K562 (cell line): ENCODE results near the gene EXT2. TPM values are rescaled to one million over a fixed set of nuclear protein-coding genes. Genes with fewer than 3 reads are reported as not detected.

Experiments used
- BMI1 ChIP-seq: fragments of 150-350 bp; IDR thresholded peaks from 2 replicates; pipeline ENCODE4 v1.6.1; 2014; ENCODE audit warnings: low read length
- CBFA2T2 ChIP-seq: fragments of 450-650 bp; conservative IDR thresholded peaks from 2 replicates; pipeline ENCODE4 v1.6.1; 2017; ENCODE audit warnings: mild to moderate bottlenecking
- FOSL1 ChIP-seq: fragments of 200-800 bp; sonication (Bioruptor generic); conservative IDR thresholded peaks from 2 replicates; pipeline ENCODE4 v1.6.1; 2016; ENCODE audit warnings: missing genetic modification characterization, missing compliant biosample characterization
- GABPB1 ChIP-seq: sonication (generic); formaldehyde crosslinking; IDR thresholded peaks from 2 replicates; pipeline ENCODE4 v1.8.0; 2022; ENCODE audit warnings: mild to moderate bottlenecking, missing genetic modification reagents
- IRF2 ChIP-seq: sonication (generic); formaldehyde crosslinking; IDR thresholded peaks from 2 replicates; pipeline ENCODE4 v1.8.1; 2022; ENCODE audit warnings: mild to moderate bottlenecking, missing genetic modification reagents
- MIER1 ChIP-seq: fragments of 450-650 bp; IDR thresholded peaks from 2 replicates; pipeline ENCODE4 v1.6.1; 2016; ENCODE audit warnings: antibody characterized with exemption, mild to moderate bottlenecking, low read depth
- RBM22 ChIP-seq: fragments of 200-400 bp; formaldehyde crosslinking; IDR thresholded peaks from 2 replicates; pipeline ENCODE4 v1.6.1; 2018; ENCODE audit warnings: low read length, low read depth; ENCODE audit not compliant: poor library complexity, severe bottlenecking
- TOE1 ChIP-seq, 2 experiments: fragments of 450-650 bp in 1 of 2; sonication (generic) in 1 of 2; formaldehyde crosslinking in 1 of 2; IDR thresholded peaks; 2 replicates each; pipeline versions ENCODE4 v1.7.1 to v1.8.0; 2016 to 2022; ENCODE audit warnings: borderline replicate concordance in 2 of 2, mild to moderate bottlenecking in 2 of 2, antibody characterized with exemption in 1 of 2, inconsistent platforms in 1 of 2, low read depth in 1 of 2, missing genetic modification reagents in 1 of 2, moderate library complexity in 1 of 2
- ZNF217 ChIP-seq: sonication (generic); formaldehyde crosslinking; IDR thresholded peaks from 2 replicates; pipeline ENCODE4 v1.8.0; 2022; ENCODE audit warnings: mild to moderate bottlenecking, missing genetic modification reagents
- ZNF584 ChIP-seq: fragments of 200-800 bp; sonication (Bioruptor generic); IDR thresholded peaks from 2 replicates; pipeline ENCODE4 v1.6.1; 2016; ENCODE audit warnings: low read depth, mild to moderate bottlenecking, missing genetic modification characterization, missing compliant biosample characterization
- ZNF644 ChIP-seq: fragments of 200-800 bp; sonication (Bioruptor generic); IDR thresholded peaks from 2 replicates; pipeline ENCODE4 v1.6.1; 2016; ENCODE audit warnings: low read depth, missing genetic modification characterization, missing compliant biosample characterization
- polyA plus RNA-seq, 8 experiments: library from polyadenylated mRNA; depleted of rRNA in 4 of 8; stranded (reverse) in 5 of 8; unstranded in 3 of 8; fragments of >200 nt; fragmentation: Nextera tagmentation in 2 of 8; fragmentation: Illumina TruSeq in 1 of 8; extraction: Ambion mirVana in 2 of 8; extraction: Trizol in 1 of 8; gene quantifications; 2 replicates each; pipeline versions ENCODE4 v1.2.1 to v1.2.3, GENCODE V29; 2011 to 2014; ENCODE audit warnings: inconsistent platforms in 1 of 8, missing spikeins in 1 of 8
- total RNA-seq, 7 experiments: library from RNA; depleted of rRNA in 6 of 7; stranded (reverse); fragments of >200 nt in 6 of 7; fragmentation: Illumina TruSeq in 2 of 7; extraction: Trizol in 2 of 7; gene quantifications; 2 replicates each; pipeline versions ENCODE4 v1.2.1 to v1.2.3, GENCODE V29; 2011 to 2021; ENCODE audit warnings: low replicate concordance in 1 of 7
- TF ChIP-seq, protein P1 (sequence below): fragments of 150-350 bp; IDR thresholded peaks from 2 replicates; pipeline ENCODE4 v1.6.1; 2014; ENCODE audit warnings: low read depth, mild to moderate bottlenecking, low read length, borderline replicate concordance
- TF ChIP-seq, protein P2 (sequence below): fragments of 450-650 bp; IDR thresholded peaks from 2 replicates; pipeline ENCODE4 v1.6.1; 2014; ENCODE audit warnings: low read depth, mild to moderate bottlenecking, moderate library complexity, borderline replicate concordance
- TF ChIP-seq, protein P3 (sequence below): fragments of 250-450 bp; sonication (Bioruptor Pico); IDR thresholded peaks from 2 replicates; pipeline ENCODE4 v1.4.0; 2020; ENCODE audit warnings: mild to moderate bottlenecking, moderate library complexity
- TF ChIP-seq, protein P4 (sequence below): fragments of 250-450 bp; sonication (Bioruptor Pico); IDR thresholded peaks from 2 replicates; pipeline ENCODE4 v1.8.0; 2021; ENCODE audit warnings: borderline replicate concordance, mild to moderate bottlenecking, moderate library complexity; ENCODE audit not compliant: poor library complexity, severe bottlenecking
- TF ChIP-seq, protein P5 (sequence below): sonication (generic); formaldehyde crosslinking; IDR thresholded peaks from 2 replicates; pipeline ENCODE4 v1.5.0; 2020; ENCODE audit warnings: missing genetic modification reagents

Gene EXT2
- total and polyA plus RNA-seq, 9 of the 15 experiments (the other 6 are each of a cell fraction or from before 2014, with no cell fraction given): 7.5 to 52.1 (median 38.1) TPM

DNA sequence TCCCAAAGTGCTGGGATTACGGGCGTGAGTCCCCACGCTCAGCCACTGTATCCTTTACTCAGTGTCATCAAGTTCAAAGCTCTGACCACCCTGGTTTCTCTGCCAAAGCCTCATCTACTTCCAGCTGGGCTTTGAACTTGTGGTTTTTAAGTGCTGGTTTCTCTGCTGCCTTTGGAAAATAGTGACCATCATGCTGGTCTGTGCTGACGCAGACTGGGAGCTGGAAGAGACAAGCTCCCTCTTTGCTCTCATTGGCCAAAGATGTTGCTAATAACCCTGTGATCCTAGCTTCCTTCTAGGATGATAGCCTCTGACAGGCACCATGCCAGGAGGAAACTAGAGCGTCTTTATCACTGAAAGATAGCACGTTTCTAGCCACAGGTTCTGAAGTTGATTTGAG, 152.0 kb downstream of the EXT2 start (continued):
- TF ChIP-seq, protein P1, sequence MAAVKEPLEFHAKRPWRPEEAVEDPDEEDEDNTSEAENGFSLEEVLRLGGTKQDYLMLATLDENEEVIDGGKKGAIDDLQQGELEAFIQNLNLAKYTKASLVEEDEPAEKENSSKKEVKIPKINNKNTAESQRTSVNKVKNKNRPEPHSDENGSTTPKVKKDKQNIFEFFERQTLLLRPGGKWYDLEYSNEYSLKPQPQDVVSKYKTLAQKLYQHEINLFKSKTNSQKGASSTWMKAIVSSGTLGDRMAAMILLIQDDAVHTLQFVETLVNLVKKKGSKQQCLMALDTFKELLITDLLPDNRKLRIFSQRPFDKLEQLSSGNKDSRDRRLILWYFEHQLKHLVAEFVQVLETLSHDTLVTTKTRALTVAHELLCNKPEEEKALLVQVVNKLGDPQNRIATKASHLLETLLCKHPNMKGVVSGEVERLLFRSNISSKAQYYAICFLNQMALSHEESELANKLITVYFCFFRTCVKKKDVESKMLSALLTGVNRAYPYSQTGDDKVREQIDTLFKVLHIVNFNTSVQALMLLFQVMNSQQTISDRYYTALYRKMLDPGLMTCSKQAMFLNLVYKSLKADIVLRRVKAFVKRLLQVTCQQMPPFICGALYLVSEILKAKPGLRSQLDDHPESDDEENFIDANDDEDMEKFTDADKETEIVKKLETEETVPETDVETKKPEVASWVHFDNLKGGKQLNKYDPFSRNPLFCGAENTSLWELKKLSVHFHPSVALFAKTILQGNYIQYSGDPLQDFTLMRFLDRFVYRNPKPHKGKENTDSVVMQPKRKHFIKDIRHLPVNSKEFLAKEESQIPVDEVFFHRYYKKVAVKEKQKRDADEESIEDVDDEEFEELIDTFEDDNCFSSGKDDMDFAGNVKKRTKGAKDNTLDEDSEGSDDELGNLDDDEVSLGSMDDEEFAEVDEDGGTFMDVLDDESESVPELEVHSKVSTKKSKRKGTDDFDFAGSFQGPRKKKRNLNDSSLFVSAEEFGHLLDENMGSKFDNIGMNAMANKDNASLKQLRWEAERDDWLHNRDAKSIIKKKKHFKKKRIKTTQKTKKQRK: no peak
- TF ChIP-seq, protein P2, sequence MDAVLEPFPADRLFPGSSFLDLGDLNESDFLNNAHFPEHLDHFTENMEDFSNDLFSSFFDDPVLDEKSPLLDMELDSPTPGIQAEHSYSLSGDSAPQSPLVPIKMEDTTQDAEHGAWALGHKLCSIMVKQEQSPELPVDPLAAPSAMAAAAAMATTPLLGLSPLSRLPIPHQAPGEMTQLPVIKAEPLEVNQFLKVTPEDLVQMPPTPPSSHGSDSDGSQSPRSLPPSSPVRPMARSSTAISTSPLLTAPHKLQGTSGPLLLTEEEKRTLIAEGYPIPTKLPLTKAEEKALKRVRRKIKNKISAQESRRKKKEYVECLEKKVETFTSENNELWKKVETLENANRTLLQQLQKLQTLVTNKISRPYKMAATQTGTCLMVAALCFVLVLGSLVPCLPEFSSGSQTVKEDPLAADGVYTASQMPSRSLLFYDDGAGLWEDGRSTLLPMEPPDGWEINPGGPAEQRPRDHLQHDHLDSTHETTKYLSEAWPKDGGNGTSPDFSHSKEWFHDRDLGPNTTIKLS: no peak
- no peak for TF ChIP-seq CBFA2T2
- no peak for TF ChIP-seq GABPB1 (CRISPR knock-in tag)
- TF ChIP-seq ZNF217: no peak
- TF ChIP-seq, protein P3, sequence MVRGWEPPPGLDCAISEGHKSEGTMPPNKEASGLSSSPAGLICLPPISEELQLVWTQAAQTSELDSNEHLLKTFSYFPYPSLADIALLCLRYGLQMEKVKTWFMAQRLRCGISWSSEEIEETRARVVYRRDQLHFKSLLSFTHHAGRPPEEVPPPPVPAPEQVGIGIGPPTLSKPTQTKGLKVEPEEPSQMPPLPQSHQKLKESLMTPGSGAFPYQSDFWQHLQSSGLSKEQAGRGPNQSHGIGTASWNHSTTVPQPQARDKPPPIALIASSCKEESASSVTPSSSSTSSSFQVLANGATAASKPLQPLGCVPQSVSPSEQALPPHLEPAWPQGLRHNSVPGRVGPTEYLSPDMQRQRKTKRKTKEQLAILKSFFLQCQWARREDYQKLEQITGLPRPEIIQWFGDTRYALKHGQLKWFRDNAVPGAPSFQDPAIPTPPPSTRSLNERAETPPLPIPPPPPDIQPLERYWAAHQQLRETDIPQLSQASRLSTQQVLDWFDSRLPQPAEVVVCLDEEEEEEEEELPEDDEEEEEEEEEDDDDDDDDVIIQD: no peak
- no peak for TF ChIP-seq IRF2 (CRISPR knock-in tag)
- TF ChIP-seq TOE1 (IDR thresholded peaks at IDR 0.05; ENCODE audit: borderline replicate concordance): no peak
- TF ChIP-seq TOE1 (CRISPR knock-in tag; IDR thresholded peaks at IDR 0.05; ENCODE audit: borderline replicate concordance, low read depth): no peak
- TF ChIP-seq MIER1: no peak
- no peak for TF ChIP-seq FOSL1 (tag)
- no peak for TF ChIP-seq BMI1
- TF ChIP-seq, protein P4, sequence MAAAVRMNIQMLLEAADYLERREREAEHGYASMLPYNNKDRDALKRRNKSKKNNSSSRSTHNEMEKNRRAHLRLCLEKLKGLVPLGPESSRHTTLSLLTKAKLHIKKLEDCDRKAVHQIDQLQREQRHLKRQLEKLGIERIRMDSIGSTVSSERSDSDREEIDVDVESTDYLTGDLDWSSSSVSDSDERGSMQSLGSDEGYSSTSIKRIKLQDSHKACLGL: no peak
- TF ChIP-seq, protein P5, sequence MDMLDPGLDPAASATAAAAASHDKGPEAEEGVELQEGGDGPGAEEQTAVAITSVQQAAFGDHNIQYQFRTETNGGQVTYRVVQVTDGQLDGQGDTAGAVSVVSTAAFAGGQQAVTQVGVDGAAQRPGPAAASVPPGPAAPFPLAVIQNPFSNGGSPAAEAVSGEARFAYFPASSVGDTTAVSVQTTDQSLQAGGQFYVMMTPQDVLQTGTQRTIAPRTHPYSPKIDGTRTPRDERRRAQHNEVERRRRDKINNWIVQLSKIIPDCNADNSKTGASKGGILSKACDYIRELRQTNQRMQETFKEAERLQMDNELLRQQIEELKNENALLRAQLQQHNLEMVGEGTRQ: no peak
- TF ChIP-seq RBM22: no peak
- no peak for TF ChIP-seq ZNF644 (tag)
- no peak for TF ChIP-seq ZNF584 (CRISPR knock-in tag)
